Left ventricle myocardium superior (tissue), 1 donor: ENCODE results near the gene HRCT1. TPM values are rescaled to one million over a fixed set of nuclear protein-coding genes. Genes with fewer than 3 reads are reported as not detected.
A peak's percentile ranks its signal among the peaks of the same experiment; 100 is the strongest.
"Not testable (repeated sequence)": the region's sequence is repeated elsewhere in the genome, so short reads cannot be mapped to it uniquely, and the experiment has no call there.

Experiments used
- ATAC-seq: fragments of 200-7000 bp; cut with Tn5 transposase; one replicate; pipeline ENCODE4 v1.9.1; 2020; ENCODE audit warnings: mild to moderate bottlenecking, moderate library complexity
- DNase-seq: peaks from one replicate; pipeline ENCODE4 v3.0.0-alpha.2; 2020
- intact Hi-C: fragments of 100-400 bp; cut with micrococcal nuclease; formaldehyde crosslinking; loops from one replicate; pipeline ENCODE4 v1.11.0; 2022
- total RNA-seq: library from RNA; stranded (reverse); fragmentation: NEBNext Ultra II Directional; extraction: Animal tissue kit (Norgen Biotek cat#: 25700); gene quantifications from one replicate; pipeline ENCODE4 v1.2.1, GENCODE V29; 2021
- donor health status: DM: no; HTN: yes; CAD: no; lungs with severe emphysema.

HRCT1 gene
- total RNA-seq, 1 donor from 2014 or later: 9.0 TPM

GRCh38 chr9:35884908-35885307, 21.1 kb upstream of the HRCT1 start:
- intact Hi-C loops: loop anchor here (5.0 kb wide), 1 partner anchor 58 kb away; the partner anchor contains the start of genes FAM221B and TMEM8B
- not testable (repeated sequence) for DNase-seq, ATAC-seq

GRCh38 chr9:35891646-35892045, 14.4 kb upstream of the HRCT1 start:
- no peak for DNase-seq
- intact Hi-C loops: no loop called here
- no peak for ATAC-seq

GRCh38 chr9:35892051-35892450, 14.0 kb upstream of the HRCT1 start:
- ATAC-seq (no peak), DNase-seq (no peak)
- intact Hi-C loops: no loop called here

- intact Hi-C loops: no loop called here
- ATAC-seq: no peak
- no peak for DNase-seq
Measured at GRCh38 chr9:35896570-35896969, 9.4 kb upstream of the HRCT1 start.

- ATAC-seq, intact Hi-C loops, DNase-seq: not testable (repeated sequence)
Measured at GRCh38 chr9:35897376-35898099, 8.5 kb upstream of the HRCT1 start.

GRCh38 chr9:35898337-35898736, 7.7 kb upstream of the HRCT1 start:
- intact Hi-C loops: no loop called here
- no peak for ATAC-seq
- DNase-seq: no peak

- ATAC-seq: no peak
- no peak for DNase-seq
- intact Hi-C loops: no loop called here
Measured at GRCh38 chr9:35899021-35899420, 7.0 kb upstream of the HRCT1 start.

GRCh38 chr9:35903049-35903448, 3.0 kb upstream of the HRCT1 start:
- intact Hi-C loops: loop anchor here (2.0 to 5.0 kb wide), 2 partner anchors 44 to 124 kb away; no protein-coding TSS in a partner anchor
- ATAC-seq: no peak

GRCh38 chr9:35904338-35904737, 1.7 kb upstream of the HRCT1 start:
- intact Hi-C loops: loop anchor here (5.0 kb wide), 1 partner anchor 123 kb away; no protein-coding TSS in a partner anchor
- DNase-seq: no peak
- ATAC-seq: no peak

More at GRCh38 chr9:35903049-35903448, 3.0 kb upstream of the HRCT1 start:
- DNase-seq: no peak

GRCh38 chr9:35905051-35905781, 786 bp upstream of the HRCT1 start:
- ATAC-seq (no peak), DNase-seq (no peak)
- intact Hi-C loops: no loop called here

GRCh38 chr9:35906923-35907699, 1.1 kb downstream of the HRCT1 start:
- DNase-seq (peak; percentile 76), ATAC-seq (peak; percentile 62)
- intact Hi-C loops: no loop called here

GRCh38 chr9:35907711-35908503, 1.9 kb downstream of the HRCT1 start:
- DNase-seq (peak; percentile 78), ATAC-seq (peak; percentile 66)
- intact Hi-C loops: no loop called here

GRCh38 chr9:35908504-35909125, 2.6 kb downstream of the HRCT1 start:
- intact Hi-C loops: no loop called here
- ATAC-seq: peak; percentile 20
- DNase-seq: peak; percentile 68

- intact Hi-C loops: no loop called here
- peak; percentile 1 for ATAC-seq
- peak; percentile 57 for DNase-seq
Measured at GRCh38 chr9:35909274-35909673, 3.3 kb downstream of the HRCT1 start, which contains the start of gene SPAAR. TSS of gene SPAAR (plus strand) at chr9:35909490. CDS start at chr9:35910464, 974 bp downstream.

GRCh38 chr9:35909687-35910612, 3.9 kb downstream of the HRCT1 start:
- DNase-seq (peak; percentile 76), ATAC-seq (peak; percentile 15)
- intact Hi-C loops: no loop called here

GRCh38 chr9:35910613-35911359, 4.8 kb downstream of the HRCT1 start:
- DNase-seq: peak; percentile 56
- ATAC-seq: no peak
- intact Hi-C loops: no loop called here

- intact Hi-C loops: no loop called here
- DNase-seq: peak; percentile 54
- ATAC-seq: no peak
Measured at GRCh38 chr9:35911690-35912089, 5.7 kb downstream of the HRCT1 start.
